Measurements from ENCODE around the gene FAM193A.
"Not testable (repeated sequence)": the region's sequence is repeated elsewhere in the genome, so short reads cannot be mapped to it uniquely, and the experiment has no call there.

The FAM193A gene

DNA sequence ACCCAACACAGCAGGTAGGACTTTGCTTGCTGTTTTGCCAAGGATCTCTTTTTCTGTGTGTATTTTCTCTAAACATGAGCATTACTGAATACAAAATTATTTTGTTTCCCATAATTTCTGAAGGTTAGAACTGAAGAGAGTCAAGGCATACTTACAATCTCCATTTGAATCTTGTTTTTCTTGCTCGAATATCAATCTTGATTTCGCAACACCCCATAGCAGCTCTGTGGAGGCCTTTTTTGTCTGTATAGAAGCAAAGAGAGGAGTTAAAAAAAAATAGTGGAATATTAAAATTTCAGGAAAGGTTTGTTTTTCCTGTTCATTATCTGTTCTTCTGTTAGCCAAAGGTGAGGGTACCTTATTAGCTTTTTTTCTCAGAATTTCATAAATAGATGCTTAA, 126.8 kb downstream of the FAM193A start:
- no peak for DNase-seq

DNA sequence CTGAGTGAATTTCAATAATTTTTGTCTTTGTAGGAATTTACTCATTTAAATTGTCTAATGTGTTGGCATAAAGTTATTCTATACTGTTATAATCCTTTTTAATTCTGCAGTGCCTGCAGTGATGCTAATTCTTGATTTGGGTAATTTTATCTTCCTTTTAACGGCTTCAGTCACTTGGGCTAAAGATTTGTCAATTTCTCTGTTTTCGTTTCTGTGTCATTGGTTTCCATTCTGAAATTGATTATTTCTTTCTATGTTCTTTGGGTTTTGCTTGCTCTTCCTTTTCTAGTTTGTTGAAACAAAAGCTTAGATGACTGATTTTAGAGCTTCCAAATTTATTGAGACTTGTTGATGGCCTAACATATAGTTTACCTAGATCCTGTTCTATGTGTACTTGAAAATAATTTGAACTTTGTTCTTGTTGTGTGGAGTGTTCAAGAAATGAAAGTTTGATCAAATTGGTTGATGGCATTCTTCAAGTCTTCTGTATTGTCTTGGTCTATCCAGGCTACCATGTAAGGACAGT, 130.3 kb downstream of the FAM193A start:
- no peak for DNase-seq

DNA sequence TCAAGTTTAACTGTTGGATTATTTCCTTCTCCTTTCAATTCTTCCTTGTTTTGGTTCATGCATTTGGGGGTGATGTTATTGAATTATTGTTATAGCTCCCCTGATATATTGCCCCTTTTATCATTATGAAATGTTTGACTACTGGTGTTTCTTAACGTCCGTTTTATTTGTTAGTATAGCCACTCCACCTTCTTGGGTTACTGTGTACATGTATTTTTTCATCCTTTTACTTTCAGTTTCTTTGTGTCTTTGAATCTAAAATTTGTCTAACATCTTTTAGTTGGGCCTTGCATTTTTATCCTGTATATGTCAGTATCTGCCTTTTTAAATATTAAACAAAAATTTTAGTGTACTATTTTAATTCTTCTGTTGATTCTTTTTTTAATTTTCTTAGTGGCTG, 131.0 kb downstream of the FAM193A start:
- DNase-seq: no peak

DNA sequence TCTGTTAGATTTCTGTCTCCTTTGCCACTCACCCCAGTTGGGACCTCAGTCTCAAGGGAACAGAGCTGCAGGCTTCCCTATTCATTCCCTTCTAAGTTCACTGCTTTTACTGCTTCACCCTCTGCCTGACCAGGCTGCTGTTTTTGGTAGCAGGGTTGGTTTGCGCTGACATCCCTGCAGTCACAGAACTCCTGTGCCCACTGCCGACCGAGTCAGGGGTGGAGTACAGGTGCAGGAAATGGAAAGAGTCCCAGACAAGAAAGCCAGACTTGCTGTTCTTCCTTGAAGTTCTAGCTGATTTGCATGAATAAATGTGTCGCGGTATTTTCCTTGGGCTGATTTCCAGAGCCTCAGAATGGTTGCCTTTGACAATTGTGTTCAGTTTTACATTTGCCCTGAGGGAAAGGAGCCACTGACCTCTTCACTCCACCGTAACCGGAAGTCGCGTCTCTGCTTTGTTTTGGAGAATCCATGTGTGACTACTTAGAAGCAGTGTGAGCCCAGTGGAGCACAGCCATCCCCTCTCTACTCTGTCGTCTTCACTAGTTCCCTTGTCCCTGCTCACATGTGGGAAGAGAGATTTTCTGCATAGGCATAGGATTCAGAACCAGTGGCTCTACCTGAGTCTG, 134.9 kb downstream of the FAM193A start:
- DNase-seq: no peak

DNA sequence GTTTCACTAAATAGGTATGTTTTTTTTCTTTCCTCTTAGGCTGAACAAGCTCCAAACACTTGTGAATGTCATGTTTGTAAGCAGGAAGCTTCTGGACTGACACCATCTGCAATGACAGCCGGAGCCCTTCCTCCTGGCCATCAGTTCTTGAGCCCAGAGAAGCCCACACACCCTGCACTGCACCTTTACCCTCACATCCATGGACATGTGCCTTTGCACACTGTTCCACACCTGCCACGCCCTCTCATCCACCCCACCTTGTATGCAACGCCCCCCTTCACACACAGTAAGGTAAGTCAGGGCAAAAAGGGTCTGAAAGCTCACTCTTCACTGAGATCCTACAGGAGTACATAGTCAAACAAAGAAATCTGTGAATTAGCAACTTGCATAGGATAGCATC, 135.6 kb downstream of the FAM193A start:
- DNase-seq: no peak

DNA sequence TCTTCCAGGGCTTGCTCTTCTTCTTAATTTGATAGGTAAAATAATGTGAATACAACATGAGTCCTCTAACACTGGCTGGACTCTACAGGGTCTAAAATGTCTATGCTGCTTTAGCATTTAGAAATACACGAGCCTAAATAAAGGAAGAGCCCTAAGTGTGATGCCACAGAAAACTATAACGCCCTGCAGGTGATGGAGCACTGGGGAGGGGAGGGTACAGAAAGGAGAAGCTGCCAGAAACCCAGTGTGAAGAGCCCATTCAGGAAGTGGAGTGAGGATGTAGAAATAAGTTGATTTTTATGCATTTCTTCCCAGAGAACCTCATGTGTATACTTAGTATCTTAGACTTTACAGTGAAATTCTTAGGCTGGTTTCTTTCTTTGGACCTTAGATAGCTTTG, 136.3 kb downstream of the FAM193A start:
- no peak for DNase-seq

DNA sequence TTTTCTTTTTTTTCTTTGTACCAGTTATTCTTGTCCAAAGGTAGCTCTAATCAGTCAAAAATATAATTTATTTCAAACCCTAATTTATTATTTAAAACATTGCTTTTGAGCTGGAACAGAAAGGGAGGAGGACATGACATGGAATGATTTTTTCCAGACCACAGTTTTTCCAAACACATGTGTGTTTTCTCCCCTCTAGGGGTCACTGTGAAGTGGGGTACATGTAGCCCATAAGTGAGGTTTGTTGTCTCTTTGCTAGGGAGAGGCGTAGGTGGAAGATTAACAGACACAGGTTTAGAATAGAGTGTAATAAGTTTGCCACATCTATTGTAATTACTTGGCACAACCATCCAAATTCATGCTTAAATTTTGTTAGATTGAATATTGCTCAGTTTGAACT, 136.7 kb downstream of the FAM193A start:
- no peak for DNase-seq

DNA sequence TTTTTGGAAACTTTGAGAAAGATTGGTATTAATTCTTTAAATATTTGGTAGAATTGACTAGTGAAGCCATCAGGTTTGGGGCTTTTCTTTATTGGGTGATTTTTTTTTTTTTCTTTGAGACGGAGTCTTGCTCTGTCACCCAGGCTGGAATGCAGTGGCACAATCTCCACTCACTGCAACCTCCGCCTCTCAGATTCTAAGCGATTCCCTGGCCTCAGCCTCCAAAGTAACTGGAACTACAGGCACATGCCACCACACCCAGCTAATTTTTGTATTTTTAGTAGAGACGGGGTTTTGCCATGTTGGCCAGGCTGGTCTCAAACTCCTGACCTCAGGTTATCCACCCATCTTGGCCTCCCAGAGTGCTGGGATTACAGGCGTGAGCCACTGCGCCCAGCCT, 143.3 kb downstream of the FAM193A start:
- not testable (repeated sequence) for DNase-seq

DNA sequence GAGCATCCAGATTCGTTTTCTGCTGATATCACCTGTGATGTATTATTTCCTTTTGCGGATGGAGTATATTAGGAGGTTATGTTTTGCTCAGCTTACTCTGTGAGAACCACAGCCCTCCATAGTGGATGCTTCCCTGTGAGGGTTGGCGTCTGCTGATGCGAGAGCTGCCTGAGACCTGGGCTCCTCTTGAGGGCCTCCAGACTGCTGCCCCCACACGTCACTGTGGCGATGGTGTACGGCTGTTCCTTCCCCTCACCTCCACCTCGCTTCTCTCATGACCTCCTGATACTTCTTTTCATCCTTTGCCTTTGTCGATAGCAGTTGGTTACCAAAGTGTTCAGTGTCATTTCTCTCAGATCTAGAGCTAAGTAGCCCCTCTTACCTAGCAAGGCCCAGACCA, 148.0 kb downstream of the FAM193A start:
- no peak for DNase-seq

DNA sequence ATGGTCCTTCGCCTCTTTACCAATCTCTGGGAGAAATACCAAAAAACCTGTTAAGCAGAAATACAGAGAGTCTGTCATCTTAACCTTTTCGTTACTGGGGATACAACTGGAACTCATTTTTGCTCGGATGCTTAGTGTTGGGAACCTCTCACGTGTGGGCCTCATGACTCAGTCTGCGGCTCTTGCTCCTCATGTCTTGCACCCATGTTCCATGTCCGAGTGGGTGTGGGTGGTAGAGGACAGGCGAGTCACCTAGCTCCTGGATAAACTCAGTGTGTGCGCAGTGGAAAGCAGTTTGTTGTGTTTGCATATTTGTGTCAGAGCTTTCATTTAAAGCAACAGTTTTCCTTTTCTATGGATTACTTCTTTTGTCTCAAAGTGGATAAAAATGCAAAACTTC, 149.1 kb downstream of the FAM193A start:
- DNase-seq: no peak

DNA sequence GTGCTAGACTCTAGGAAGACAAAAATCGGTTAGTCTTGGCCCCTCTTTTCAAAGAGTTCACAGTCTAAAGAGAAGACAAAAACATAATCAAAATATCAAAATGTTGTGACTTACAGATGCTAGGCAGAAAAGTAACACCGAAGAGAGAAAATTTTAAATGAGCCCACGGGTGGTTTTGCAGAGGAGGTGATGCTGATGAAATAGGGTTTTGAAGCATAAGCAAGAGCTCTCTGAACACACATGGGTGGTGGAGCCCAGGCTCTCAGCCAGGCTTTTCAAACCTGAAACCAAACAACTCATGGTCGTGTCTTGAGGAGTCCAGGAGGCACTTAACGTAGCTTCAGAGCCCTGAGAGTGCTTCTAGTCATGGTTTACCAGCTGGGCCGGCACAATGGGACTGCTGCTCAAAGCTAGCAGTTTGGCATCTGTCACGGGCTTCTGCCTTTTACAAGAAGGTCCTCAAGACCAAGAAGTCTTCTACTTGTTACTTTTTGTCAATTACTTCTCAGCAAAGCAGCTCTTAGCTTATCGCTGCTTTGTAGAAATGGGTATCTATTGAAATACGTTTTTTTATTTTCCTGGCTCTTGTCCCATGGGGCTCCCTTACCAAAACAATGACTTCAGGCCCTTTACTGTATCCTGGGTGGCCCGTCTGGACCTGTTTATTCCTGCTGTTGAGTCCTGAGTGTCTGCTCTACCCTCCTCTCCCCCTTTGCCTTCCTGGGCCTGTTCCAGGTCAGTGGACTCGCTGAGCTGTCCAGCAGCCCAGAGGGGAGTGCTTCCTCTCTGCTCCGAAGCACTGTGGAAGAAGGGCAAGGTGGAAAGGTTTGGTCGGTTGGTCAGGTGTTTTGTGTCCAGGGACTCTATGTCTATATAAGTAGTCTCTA, 150.2 kb downstream of the FAM193A start:
- no peak for DNase-seq

DNA sequence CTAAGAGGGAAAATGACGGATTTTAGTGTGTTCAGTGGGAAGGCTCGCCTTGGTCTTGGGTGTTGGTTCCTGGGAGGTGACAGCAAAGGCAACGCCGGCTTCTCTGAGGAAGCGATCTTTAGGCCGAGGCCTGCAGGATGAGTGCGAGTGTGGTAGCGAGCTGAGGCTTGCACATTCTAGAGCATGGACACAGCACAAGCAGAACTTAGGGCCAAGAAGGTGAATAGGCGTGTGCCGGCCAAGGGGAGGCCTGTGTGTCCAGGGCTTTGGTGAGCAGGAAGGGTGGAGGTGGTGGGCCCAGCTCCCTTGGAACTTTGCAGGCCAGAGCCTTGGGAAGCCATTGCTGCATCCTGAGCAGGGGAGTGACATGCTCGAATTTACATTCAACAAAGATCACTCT, 151.8 kb downstream of the FAM193A start:
- no peak for DNase-seq

DNA sequence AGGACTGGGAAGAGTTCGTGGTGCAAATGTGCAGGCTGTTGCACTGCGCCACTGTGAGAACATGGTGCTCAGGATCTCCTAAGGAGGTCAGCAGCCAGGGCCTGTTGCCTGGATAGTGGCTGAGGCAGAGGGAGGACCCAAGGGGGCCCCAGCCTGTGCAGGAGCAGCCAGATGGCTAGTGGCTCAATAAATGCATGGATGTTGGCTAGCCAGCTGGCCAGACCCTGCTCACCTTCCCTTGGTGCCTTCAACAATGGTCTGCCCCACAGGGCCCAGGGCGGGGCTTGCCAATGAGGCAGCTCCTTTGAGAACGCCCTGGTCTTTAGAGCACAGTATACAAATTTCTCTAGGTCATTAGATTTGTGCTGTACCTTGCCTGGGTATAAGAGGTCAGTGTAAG, 152.2 kb downstream of the FAM193A start:
- DNase-seq: no peak

DNA sequence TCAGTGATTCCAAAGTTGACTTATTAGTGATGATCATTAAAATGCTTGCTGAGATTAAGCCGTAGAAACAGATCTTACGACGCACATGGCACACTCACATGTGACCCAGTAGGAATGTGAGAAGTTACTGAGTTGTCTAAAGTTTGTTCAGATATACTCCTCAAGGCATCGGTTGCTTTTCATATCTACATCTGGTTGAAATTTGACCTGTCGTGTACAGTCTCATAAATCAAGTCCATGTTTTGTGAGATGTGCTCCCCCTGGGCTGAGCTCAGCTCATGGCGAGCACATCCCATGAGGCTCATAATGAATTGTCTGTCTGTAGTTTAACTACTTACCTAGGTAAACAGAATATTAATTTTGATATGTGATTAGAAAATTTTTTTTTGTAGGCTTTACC, 152.7 kb downstream of the FAM193A start:
- DNase-seq: no peak

DNA sequence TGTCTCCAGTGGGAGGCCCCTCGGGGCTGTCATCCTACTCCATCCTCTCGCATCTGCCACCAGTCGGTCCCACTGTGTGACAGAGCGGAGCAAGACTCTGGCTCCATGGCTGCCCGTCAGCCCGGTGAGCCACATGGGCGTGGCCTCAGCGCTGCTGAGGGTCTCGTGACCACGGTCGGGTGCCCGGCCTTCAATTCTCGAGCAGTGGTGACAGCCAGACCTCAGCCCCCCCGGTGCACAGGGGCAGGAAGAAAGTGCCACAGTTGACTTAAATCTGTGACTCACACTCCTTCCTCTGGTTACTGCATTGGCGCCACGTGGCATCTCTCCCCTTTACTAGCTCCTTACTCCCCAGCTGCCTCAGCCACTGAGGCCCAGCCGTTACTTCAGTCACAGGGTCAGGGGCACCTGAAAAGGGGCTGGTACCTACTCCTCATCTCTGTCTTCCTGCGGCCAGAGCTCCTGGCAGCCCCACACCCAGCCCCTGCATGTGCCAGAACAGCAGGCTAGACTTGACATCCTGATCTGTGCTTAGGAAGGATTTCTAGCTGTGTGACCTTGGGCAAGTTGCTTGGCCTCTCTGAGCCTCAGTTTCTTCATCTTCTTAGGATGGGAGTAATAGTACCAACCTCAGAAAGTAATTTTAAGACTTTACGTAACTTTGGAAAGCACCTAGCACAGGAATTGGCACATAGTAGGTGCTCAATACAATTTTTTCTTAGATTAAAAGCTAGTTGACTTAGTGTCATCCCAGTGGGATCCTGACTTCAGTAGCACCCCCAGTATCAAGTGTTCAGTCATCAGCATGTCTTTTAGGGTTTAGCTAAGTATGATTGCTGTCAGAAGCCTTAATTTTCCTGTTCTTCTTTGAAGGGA, 153.6 kb downstream of the FAM193A start:
- no peak for DNase-seq

DNA sequence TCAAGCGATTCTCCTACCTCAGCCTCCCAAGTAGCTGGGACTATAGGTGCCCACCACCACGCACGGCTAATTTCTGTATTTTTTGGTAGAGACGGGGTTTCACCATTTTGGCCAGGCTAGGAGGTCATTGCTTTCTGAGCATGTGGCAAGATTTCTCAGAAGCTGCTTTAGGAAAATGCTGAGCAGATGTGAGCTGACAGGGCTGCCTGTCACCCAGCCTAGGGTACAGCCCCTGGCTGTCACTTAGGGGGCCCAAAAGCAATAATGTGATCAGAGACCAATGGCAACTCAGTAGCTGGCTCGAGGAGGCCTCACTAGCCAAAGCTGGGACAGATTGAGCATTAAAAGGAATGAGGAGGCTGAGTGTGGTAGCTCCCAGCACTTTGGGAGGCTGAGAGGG, 154.9 kb downstream of the FAM193A start:
- DNase-seq: no peak

DNA sequence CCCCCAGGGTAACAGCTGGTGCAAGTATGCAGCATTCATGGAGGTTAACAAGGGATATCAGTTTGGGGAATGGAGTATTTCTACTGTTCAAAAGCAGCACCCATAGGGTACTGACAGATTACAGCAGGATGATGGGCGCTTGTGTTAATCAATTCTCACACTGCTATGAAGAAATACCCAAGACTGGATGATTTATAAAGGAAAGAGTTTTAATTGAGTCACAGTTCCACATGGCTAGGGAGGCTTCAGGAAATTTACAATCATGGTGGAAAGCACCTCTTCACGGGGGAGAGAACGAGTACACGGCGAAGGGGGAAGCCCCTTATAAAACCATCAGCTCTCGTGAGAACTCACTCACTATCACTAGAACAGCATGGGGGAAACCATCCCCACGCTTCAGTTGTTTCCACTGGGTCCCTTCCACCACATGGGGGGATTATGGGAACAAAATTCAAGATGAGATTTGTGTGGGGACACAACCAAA, 155.5 kb downstream of the FAM193A start:
- no peak for DNase-seq

DNA sequence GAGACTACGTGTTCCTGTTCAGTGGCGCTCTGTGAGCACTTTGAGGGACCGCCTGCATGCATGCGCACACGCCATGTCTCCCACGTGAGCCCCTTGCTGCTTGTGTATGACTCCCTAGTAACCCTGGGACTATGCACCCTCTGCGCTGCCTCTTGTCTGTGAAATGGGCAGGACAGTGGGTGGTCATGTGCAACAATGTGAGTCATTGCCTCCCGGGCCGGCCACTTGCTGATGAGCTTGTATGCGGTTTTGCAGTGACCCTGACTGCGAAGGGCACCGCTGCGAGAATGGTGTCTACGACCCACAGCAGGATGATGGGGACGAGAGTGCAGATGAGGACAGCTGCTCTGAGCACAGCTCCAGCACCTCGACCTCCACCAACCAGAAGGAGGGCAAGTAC, 158.2 kb downstream of the FAM193A start:
- no peak for DNase-seq

DNA sequence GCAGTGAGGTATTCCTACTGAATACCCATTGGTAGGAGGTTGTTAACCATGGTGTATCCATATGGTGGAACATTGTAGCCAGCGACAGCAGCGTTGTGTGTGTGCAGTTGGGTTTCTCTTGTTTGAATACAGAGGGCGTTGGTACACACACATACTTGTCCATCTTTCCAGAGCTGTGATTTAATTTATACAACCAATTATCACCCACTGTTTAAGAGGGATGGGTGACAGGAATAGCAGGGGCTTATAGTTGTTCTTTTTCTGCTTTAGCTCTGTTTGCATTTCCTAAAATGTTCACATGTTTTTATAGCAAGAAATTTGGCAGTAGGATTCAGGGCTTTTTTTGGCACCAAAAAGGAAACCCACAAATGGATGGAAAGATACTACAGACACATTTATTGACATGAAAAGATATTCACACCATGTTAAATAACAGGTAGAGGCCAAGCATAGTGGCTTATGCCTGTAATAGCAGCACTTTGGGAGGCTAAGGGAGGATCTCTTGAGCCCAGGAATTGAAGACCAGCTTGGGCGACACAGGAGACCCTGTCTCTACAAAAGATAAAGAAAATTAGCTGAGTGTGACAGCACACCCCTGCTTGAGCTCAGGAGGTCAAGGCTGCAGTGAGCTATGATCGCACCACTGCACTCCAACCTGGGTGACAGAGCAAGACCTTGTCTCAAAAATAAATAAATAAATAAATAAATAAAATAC, 159.1 kb downstream of the FAM193A start:
- DNase-seq: no peak

DNA sequence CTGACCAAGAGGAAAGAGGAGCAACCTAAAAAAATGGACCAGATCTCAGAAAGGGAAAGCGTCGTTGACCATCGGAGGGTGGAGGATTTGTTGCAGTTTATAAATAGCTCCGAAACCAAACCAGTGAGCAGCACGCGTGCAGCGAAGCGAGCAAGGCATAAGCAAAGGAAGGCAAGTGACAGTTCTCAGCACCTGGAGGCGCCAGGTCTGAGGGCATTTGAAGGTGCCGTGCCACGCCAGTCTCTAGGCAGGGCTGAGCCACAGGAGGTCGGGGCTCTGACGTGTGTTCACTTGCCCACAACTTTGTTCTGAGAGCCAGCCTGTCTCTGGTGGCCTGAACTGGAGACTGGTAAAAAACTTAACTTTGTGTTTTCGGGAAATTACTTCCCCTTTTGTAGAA, 160.0 kb downstream of the FAM193A start:
- DNase-seq: no peak

DNA sequence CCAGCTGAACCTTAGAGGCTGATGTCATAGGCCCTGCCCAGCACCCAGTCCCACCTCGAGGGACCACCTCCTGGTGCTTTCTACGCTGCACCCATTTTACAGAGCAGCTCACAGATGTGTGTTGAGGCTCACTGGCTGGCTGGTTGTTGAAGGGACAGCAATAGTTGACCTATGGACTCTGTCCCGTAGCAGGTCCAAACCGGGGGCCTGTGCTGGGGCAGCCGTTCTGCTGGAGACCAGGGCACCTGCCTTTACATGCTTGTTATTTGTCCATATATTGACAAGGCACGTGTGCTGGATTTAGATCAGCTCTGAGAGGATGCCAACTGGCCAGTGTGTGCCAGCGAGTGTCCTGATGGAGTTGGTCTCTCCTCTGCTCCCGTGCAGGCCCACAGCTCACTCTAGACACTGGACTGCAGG, 161.6 kb downstream of the FAM193A start:
- DNase-seq: no peak

DNA sequence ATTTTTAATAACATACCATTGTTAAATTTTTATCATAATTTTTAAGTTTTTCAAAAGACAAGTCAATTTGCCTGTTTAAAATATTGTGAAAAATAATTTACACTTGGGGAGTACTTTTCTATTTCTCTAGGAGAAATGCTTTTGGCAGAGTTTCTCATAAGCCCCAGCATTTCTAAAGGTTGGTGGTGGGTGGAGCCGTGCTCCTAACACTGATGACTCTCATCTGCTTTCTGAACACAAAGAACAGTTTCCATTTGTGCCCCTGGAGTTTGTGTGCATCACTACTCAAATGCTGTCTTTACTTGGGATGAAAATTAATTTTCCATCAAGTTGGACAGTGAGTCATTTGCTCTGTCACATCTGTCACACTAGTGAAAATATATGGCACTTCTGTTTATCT, 162.1 kb downstream of the FAM193A start:
- no peak for DNase-seq

Data from 8988T (cell line).